Measurements from ENCODE around the gene VWA5A.
"Not testable (repeated sequence)": the region's sequence is repeated elsewhere in the genome, so short reads cannot be mapped to it uniquely, and the experiment has no call there.

VWA5A gene

DNA sequence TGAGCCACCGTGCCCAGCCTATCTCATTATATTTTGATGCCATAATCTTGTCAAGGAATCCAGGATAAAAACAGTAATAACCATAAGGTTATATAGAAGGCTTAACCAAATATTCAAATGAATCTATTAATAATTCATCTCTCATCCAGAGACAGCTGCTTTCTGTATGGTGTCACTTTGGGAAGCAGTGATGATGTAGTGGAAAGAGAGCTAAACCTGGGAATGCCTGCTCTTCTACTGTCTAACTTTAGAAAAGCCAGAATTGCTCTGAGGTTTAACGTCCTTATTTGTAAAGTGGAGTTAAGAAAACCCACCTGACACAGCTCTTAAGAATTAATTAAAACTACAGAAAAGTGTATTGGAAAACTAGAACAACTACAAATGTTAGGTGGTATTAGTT is 38.6 kb downstream of the VWA5A start:
- no peak overlapping the region for H3K4me3 ChIP-seq
- no peak overlapping the region for H3K27ac ChIP-seq

DNA sequence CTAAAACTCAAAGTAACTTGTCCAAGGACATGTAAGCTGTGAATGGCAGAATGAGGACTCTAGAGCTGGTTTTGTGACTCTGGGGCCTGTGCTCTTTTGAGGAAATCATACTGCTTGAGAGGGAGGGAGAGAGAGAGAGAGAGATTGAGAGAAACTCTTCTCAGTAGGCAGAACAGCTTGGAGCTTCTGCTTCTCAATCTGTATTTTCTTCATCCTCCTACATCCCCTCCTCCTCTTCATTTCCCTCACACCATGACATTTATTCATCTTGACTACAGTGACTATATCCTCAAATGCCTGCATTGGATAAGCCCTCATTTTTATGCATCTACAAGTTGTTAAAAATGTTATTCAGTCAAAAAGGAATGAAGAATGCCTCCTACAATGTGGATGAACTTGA is 44.2 kb downstream of the VWA5A start:
- Histone ChIP-seq H3K4me3 (no peak overlapping the region), H3K27ac (no peak overlapping the region)

DNA sequence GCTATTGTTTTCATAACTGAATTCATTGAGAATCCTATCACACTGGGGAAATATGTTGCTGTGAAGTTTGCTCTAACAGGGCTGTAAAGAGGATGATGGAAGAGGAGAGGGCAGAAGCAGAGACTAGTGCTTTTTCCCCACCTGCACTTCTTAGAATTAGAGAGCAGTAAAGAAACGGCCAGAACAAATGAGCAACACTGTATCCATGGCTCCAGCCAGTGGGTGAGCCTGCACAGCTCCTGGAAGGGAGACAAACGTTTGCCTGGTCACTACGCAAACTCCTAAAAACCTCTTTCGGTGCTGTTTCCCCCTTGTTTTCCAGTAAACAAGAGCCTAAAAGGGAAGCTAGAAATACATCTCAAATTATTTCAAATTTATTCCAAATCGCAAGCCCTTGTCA is 45.7 kb downstream of the VWA5A start:
- Histone ChIP-seq H3K4me3 (no peak overlapping the region), H3K27ac (no peak overlapping the region)

DNA sequence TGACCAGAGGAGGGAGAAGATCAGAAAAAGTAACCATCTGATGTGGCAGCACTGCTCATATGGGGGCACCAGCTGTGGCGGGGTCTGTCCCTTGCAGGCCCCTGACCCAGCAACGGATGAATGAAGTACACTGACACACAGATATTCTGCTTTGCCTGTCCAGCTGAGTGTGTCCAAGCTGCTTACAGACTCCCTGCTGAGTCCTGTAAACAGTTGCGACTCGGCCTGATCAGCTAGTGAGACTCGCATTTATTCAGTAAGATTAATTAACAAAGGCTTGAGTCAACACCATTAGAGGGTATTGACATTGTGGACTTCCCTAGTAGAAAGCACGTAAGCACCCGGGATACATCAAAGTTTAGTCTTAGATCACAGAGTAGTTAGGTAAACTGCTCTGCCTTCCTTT is 52.6 kb downstream of the VWA5A start:
- no peak overlapping the region for H3K27ac ChIP-seq
- H3K4me3 ChIP-seq = no peak overlapping the region

DNA sequence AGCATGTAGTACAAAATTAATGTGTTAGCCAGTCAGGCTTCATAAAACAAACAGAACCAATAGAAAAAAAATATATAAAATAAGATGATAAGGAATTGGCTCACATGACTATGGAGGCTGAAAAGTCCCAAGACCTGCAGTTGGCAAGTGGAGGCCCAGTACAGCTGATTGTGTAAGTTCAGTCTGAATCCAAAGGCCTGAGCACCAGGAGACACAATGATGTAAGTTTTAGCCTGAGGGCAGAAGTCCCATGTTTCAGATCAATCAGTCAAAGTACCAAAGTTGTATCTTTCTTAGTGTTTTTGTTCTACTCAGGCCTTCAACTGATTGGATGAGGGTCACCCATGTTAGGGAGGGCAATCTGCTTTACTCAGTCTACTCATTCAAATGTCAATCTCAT is 53.5 kb downstream of the VWA5A start:
- no peak overlapping the region for H3K27ac ChIP-seq
- no peak overlapping the region for H3K4me3 ChIP-seq

DNA sequence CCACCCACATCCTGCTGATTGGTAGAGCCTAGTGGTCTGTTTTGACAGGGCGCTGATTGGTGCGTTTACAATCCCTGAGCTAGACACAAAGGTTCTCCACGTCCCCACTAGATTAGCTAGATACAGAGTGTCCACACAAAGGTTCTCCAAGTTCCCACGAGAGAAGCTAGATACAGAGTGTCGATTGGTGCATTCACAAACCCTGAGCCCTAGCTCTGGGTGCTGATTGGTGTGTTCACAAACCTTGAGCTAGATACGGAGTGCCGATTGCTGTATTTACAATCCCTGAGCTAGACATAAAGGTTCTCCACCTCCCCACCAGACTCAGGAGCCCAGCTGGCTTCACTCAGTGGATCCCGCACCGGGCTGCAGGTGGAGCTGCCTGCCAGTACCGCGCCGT is 55.1 kb downstream of the VWA5A start:
- not testable (repeated sequence) for H3K27ac ChIP-seq, H3K4me3 ChIP-seq

DNA sequence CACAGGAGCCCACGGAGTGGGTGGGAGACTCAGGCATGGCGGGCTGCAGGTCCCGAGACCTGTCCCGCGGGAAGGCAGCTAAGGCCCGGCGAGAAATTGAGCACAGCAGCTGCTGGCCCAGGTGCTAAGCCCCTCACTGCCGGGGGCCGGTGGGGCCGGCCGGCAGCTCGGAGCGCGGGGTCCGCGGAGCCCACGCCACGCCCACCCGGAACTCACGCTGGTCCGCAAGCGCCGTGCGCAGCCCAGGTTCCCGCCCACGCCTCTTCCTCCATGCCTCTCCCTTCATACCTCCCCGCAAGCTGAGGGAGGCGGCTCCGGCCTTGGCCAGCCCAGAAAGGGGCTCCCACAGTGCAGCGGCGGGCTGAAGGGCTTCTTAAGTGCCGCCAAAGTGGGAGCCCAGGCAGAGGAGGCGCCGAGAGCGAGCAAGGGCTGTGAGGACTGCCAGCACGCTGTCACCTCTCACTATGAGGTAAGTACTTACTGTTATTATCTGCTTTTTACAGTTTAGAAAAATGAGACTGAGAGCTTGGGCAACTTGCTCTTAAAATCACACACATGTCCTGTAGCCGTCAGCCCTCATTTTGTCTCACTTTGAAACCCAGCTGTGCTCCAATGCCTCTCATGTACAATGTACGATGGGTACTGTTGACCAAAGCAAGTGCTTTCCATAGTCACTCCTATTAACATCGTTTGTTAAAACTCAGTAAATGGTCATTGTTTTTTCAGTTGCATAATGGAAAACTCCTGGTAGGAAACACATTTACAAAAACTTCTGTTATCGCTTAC is 55.7 kb downstream of the VWA5A start:
- H3K27ac ChIP-seq = no peak overlapping the region
- no peak overlapping the region for H3K4me3 ChIP-seq

DNA sequence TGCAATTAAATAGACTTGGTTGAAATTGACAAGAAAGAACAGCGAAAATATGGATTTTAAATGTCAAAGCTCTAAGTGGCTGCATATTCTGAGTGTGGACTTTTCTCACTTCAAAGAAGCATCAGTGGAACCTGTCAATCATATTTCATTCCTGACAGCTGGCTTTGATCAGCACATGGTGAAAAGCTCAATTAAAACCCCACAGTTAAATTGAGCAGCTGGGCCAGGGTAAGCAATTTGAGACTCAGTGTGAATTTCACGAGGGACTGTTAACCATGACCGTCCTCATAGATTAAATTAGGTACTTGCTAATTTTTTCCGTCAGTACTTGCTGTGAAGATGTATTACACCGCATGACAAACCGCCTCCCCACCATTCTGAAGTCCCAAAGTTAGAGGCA is 56.9 kb downstream of the VWA5A start:
- H3K4me3 ChIP-seq = no peak overlapping the region

DNA sequence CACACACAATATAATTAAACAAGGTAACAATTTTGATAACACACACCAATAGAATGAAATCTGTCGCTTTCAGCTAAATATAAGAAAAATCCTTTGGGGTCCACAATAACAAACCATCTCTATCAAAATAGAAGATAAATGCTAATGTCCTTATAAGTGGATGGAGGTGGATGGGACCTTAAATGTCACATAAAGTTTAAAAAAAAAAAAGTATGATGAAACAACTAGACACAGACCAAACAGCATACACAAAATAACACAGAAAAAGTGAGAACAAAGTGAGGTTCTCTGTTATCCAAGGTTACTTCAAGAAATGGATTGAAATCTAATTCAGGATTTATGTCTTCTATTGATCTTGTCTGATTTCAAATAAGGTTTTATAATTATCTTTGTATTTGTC is 57.3 kb downstream of the VWA5A start:
- Histone ChIP-seq H3K27ac (no peak overlapping the region), H3K4me3 (no peak overlapping the region)

More for the DNA sequence above, 56.9 kb downstream of the VWA5A start:
- H3K27ac ChIP-seq = no peak overlapping the region

DNA sequence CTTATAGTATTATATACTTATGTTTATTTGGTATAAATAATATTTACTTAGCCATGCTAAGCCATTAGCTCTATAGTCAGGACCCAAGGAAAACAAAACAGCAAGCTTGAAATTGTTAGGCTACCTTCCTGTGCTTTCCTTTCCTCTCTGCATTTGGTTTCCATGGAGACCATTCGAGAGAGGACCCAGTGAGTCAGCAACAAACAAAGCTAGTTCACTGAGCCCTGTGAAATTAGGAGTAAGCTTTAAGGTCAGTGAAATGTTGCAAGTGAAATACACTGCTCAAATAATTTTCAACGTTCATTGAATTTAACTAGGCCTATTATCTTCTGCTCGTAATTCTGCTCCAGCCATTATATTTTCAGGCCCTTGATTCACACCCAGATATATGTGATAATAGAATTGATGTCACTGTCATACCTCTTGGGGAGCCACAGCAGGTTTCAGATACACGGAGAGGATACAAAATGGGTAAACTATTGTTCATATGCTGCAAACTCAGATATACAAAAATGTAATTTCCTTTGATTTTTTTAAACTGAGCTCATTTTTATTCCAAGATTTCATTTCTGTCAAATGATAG is 58.8 kb downstream of the VWA5A start:
- Histone ChIP-seq H3K4me3 (no peak overlapping the region), H3K27ac (no peak overlapping the region)

DNA sequence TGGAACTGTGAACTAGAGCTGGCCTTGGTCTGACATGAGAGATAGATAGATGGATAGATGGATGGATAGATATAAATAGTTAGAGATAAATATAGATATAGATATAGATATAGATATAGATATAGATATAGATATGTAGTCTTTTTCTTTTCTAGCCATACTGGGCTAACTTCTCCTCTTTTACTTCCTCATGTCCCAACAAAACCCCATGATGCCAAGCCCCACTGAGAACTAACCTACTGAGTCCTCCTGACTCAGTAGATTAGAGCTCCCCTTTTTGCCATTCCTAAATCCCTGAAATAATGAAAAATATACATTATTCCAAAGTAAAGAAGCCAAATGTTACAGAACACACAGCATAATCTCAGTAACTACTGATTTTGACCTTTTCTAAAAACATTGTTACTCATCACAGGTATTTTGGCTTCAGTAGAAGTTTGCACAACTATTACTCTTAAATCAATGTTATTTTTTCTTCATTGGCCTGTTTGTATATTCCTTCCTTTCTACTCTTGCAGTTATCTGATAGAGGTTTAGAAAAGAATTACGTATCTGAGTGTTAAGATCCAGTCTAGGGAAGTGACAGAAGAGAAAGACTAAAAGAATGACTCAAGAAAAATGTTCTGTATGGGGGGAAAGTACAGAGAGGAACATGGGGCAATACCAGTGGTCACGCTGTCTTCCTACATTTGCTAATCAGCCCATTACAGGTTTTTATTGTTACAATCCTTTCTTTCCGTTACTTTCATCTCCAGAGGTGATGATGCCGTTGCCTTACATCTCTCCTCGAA is 61.9 kb downstream of the VWA5A start:
- H3K27ac ChIP-seq = no peak overlapping the region

DNA sequence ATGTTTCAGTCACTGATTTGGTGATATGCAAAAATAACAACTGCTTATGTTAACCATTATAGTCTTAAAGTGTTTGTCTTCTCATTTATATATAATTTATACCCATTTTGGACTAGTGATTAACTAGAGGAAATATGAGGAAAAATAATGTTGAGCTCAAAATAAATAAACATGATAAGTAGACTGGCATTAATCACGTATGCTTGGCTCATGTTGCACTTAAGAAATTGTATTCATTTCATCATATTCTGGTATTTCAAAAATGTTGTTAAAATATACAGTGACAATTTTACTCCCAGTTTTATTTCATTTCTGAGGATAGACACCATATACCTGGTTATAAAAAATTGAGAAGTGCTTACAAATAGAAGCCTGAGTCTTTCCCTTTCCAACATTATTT is 64.1 kb downstream of the VWA5A start:
- no peak overlapping the region for H3K27ac ChIP-seq
- no peak overlapping the region for H3K4me3 ChIP-seq

More for the DNA sequence above, 61.9 kb downstream of the VWA5A start:
- H3K4me3 ChIP-seq = no peak overlapping the region

DNA sequence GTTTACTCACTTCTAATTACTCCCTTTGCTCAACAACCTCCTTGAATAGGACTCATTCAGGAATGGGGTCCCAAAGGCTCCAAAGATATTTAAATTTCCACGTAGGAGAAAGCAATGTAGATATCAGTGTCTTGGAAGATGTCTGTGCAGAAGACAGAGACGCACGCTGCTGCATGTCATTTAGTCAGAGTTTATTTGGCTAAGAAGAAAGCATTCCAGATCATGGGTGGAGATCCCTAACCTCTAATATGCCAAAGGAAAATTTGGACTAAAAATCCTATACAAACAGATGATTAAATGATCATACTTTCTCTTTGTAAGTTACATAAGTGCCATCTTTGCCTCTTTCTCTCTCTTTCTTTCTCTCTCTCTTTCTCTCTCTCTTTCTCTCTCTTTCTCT is 67.8 kb downstream of the VWA5A start, which contains the start of gene OR10D3:
Gene OR10D3 (plus strand): TSS at position 278 of the 400 bp plus-strand sequence. CDS start 1,925 bp downstream, outside the sequence.
- peak within 1 kb of the TSS in 4 of 21 experiments; percentile 0 to 50 (median 10) for H3K27ac ChIP-seq
- no peak within 1 kb of the TSS for H3K4me3 ChIP-seq

DNA sequence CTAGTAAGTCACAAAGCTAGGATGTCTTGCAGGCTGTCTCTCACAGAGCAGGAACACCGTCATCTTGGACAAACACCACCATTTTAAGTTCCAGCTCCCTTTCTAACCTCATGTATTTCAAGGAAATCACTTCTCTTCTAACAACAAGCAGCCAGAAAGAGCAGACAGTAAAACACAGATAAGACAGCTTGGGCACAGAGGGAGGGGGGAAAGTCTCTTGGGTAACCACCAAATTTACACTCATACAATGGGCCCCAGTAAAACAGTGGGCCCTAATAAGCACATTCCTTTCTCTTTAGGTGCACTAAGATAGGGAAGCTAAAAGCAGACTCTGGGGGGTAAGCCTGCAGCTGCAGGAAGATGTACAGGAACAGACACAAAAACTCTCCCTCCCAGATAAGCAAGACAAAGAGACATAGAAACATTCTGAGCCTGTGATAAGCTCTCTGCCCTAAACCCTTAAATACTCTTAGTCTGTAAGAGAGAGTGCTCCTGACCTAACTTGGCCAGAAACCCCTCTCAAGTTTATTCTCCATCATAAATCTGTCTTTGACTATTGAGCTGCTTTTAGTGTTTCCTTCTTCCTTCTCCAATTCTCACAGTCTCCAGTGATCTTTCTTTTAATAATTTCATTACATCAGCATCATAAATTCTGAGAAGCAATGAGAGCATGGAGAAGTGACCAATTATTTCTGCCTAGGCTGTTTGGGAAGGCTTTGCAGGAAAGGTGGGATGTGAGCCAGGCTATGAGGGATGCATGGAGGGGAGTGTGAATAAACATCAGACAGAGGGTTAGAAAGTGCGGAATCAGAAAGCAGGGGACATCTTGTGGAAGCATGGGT is 75.3 kb downstream of the VWA5A start:
- H3K4me3 ChIP-seq = no peak overlapping the region
- peak overlapping the region in 1 of 21 experiments; percentile 44 for H3K27ac ChIP-seq

DNA sequence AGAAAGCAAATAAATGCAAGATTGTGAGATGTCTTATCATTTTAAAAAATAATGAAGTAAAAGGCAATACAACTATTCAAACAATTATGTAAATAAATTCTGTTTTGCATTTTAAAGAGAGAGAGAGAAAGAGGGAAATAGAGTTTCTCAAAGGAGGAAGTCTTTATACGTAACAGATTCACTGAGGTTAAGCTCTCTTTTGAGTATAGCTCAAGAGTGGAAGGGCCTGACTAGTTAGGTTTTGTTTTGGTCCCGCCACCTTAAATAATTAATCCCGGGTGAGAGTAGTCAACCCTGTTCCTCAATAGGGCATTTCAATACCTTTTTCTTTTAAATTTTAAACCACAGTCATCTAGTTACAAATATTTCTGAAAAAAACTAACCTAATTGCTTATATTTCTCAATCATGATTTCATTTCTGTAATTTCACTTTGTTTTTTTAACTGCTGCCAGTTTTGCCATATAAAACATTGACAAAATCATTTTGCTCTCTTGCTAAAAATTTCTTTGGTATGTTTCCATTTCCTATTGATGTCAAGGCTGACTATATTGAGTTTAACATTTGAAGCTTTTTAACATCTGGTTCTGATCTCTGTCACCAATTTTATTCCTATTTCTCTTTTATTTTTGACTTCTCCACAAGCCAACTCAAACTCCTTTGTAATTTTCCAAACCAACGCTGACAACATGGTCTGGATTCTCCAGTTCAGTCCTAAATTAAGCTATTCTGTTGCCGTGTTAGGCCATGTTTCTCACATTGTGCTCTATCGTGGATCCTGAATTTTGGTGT is 78.2 kb downstream of the VWA5A start:
- peak overlapping the region in 14 of 21 experiments; percentile 13 to 82 (median 50) for H3K27ac ChIP-seq

DNA sequence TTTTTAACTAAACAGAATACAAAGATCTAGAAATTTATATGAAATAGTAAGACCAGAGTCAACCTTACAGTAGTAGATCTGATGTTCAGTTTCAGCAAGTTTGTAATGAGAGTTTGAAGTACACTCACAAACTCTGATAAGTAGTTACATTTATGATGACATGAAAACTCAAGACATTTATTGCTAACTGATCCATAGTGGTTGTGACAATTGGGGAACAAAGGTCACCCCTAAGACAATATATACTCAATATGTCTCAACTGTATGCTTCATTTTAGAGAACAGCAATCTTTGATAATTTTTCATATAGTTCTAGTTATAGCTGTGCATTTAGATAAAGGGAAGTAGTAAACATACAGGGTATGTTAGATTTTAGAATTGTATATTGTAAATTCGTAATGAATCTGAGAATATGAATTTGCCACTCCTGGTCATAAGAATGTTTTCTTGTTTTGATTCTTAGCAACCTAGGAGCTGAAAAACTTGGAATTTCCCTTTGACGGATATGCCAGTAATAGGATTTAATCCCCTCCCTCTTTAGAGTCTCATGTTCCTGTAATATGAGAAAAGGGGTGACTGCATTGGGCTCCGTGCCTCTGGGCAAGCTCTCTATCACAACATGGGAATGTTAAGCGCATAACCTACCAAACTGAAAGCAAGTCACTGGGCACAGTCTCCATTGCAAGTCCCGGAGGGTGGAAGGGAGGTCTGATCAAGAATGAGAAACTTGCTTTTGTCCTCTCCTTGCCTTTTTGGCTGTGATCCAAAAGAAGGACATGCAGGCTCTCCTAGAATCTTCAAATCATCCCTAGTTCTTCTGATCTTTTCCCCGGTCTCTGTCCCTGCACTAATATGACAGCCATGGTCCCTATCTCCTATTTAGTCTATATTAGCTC is 79.3 kb downstream of the VWA5A start:
- Histone ChIP-seq H3K4me3 (no peak overlapping the region), H3K27ac (peak overlapping the region in 13 of 21 experiments; percentile 23 to 82 (median 49))

More for the DNA sequence above, 78.2 kb downstream of the VWA5A start:
- H3K4me3 ChIP-seq = no peak overlapping the region

DNA sequence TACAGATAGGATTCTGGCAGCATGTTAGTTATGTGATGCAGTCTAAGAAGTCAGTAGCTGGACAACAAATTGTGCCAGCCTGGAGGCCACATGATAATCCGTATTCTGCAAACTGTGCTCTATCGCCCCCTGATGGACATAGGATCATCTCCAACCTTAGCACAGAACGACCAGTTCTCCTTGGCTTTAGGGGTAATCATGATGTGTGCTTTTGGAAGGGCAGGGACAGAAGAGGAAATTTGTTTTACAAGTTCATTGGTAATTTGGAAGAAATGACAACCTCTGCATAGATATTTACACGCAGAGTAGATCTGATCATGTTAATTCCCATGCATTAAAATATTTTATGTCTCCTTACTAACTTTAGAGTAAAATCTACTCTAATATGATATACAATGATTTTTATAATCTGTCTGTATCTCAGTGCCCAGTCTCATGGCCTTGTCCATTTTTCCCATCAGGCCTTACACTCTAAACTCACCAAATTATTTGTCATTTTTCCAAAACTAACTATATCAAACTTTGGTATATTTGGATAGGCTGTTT is 80.0 kb downstream of the VWA5A start:
- H3K4me3 ChIP-seq = no peak overlapping the region
- peak overlapping the region in 7 of 21 experiments; percentile 18 to 82 (median 35) for H3K27ac ChIP-seq

Measured in skin epidermis (tissue), 12 donors.